Activated CD4-positive, alpha-beta T cell treated with anti-CD3 and anti-CD28 coated beads, Interleukin-2, Interleukin-4, amounts not matched to agents 100 ng/mL and 50 ng/mL, durations not matched to agents 16 hours and 8 hours (primary cell): Measurements from ENCODE around the gene KLHL11.
"Not testable (repeated sequence)": the region's sequence is repeated elsewhere in the genome, so short reads cannot be mapped to it uniquely, and the experiment has no call there.

Experiments
- DNase-seq: peaks from one replicate; pipeline ENCODE4 v3.0.0-alpha.2; 2020; ENCODE audit warnings: low spot score

Gene KLHL11

GRCh38 chr17:41836550-41837196, 28.6 kb downstream of the KLHL11 start:
- no peak for DNase-seq

GRCh38 chr17:41835800-41836549, 29.2 kb downstream of the KLHL11 start, which contains the start of gene NT5C3B:
Gene NT5C3B (minus strand): TSS chr17:41836232. CDS start chr17:41836193, 39 bp downstream.
- peak; percentile 63 for DNase-seq

GRCh38 chr17:41835214-41835799, 29.9 kb downstream of the KLHL11 start:
- DNase-seq, result no peak

GRCh38 chr17:41829961-41830360, 35.3 kb downstream of the KLHL11 start:
- not testable (repeated sequence) for DNase-seq

DNA sequence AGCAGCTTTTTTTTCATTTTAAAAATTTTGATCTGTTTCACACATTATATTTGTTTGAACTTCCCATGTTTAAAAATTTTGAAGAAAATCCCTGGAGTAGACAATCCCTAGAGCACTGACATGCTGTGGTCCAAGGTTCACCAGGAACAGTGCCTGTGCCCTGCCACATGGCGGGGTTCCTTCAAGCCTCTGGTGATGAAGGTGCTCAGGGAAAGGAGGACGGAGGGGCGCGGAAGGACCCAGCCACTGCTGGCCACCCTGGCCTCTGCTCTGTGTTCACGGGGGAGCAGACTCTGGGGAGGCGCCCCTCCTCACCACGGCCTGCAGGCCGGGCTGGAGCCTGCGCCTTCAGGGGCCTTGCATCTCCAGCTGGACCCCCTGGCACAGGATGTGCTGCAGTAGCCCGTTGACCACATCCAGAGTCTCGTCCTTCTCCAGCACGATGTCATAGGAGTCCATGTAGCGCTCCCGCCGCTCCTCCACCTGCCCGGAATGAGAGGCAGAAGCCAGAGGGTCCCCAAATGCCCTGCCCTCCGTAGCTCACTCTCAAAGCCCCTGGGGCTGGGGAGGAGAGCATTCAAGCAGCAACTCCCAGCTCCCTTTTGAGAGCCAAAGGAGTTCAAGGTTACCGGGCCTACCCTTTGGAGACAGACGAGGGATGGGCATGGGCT, 39.9 kb downstream of the KLHL11 start:
- no peak for DNase-seq

- no peak for DNase-seq
Measured at GRCh38 chr17:41824086-41824485, 41.1 kb downstream of the KLHL11 start.

- DNase-seq, result no peak
Measured at GRCh38 chr17:41823580-41823979, 41.6 kb downstream of the KLHL11 start.

DNA sequence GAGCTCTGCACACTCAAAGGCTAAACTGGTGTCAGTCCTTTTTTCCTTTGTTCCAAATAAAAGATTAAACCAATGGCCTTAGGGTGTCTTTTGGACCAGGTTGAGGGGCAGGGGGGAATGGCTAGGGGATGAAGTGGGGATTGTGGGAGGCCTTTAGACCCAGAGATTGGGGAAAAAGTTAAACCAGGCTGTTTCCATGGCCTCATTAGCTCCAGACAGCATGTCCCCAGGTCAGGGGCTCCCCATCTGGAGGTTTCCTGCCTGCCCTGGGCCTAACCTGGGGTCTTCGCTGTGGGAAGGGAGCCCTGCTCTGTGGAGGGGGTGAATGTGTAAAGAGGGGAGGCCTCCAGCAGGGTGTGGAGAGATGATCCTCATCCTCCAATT, 42.1 kb downstream of the KLHL11 start:
- no peak for DNase-seq

- no peak for DNase-seq
Measured at GRCh38 chr17:41822216-41823140, 42.7 kb downstream of the KLHL11 start.

DNA sequence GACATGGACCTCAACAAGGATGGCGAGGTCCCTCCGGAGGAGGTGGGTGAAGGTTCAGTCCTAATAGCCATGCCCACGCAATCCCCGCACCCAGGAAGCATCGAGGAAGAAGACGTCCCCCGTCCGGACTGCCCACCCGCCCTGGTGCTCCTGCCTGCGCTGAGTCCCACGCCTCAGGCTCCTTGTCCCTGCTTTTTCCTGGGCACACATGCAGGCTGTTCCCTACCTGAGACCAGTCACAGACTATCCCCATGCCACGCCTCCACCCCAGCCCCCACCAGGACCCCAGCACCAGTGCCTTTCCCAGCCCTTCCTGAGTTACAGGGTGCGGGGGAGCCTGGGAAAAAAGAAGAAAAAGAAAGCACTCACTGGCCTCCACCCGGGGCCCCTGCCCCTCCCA, 43.4 kb downstream of the KLHL11 start:
- DNase-seq, result no peak

GRCh38 chr17:41818024-41818423, 47.2 kb downstream of the KLHL11 start:
- DNase-seq, result no peak

DNA sequence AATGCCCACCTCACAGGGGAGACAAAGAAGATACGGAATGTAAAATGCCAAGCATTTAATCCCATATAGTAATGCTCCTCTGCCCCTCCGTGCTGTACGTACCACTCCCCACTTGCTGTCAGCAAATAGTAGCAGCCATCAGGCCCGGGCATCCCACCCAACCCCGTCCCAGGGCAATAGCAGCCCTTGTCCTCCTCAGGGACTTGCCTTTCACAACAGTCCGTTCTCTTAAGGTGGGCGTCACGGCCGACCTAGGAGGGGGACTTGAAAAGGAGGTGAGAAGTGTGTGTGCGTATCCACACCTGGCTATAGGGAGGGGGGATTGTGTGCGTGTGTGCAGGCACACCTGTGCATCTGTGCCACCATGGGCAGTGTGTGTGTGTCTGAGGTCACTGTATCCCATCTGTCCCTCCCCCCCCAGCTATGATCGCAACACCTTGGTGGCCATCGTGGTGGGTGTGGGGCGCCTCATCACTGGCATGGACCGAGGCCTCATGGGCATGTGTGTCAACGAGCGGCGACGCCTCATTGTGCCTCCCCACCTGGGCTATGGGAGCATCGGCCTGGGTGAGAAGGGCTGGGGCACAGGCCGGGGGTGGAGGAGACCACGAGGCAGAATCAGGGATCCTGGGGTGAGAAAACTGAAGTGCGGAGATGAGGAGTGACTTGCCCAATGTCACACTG, 48.4 kb downstream of the KLHL11 start:
- no peak for DNase-seq

DNA sequence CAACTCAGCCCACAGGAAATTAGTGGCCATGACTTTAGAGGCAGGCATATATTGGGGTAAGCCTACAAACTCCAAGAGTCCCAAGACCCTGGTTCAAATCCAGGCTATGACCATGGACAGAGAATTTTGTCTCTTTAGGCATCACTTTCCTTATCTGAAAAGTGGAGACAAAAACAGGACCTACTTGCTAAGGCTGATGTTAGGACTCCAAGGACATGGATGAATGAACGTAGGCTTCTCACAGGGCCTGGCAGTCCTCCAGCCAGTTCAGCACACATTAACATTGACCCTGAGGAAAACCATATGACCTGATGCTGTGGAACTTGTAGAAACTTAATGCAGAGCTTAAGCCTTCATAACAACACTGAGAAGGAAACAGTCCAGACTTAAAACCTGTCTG, 51.0 kb downstream of the KLHL11 start:
- no peak for DNase-seq

- DNase-seq, result no peak
Measured at GRCh38 chr17:41813699-41814124, 51.5 kb downstream of the KLHL11 start.

- no peak for DNase-seq
Measured at GRCh38 chr17:41813152-41813680, 52.0 kb downstream of the KLHL11 start.

GRCh38 chr17:41812381-41813151, 52.7 kb downstream of the KLHL11 start, which contains the start of gene FKBP10:
Gene FKBP10 (plus strand): TSS chr17:41813004. CDS start chr17:41813035, 31 bp downstream.
- no peak for DNase-seq

GRCh38 chr17:41811549-41812380, 53.5 kb downstream of the KLHL11 start, which contains the start of gene P3H4:
Gene P3H4 (minus strand): TSS chr17:41811949. CDS start chr17:41811915, 34 bp downstream.
- peak; percentile 57 for DNase-seq

DNA sequence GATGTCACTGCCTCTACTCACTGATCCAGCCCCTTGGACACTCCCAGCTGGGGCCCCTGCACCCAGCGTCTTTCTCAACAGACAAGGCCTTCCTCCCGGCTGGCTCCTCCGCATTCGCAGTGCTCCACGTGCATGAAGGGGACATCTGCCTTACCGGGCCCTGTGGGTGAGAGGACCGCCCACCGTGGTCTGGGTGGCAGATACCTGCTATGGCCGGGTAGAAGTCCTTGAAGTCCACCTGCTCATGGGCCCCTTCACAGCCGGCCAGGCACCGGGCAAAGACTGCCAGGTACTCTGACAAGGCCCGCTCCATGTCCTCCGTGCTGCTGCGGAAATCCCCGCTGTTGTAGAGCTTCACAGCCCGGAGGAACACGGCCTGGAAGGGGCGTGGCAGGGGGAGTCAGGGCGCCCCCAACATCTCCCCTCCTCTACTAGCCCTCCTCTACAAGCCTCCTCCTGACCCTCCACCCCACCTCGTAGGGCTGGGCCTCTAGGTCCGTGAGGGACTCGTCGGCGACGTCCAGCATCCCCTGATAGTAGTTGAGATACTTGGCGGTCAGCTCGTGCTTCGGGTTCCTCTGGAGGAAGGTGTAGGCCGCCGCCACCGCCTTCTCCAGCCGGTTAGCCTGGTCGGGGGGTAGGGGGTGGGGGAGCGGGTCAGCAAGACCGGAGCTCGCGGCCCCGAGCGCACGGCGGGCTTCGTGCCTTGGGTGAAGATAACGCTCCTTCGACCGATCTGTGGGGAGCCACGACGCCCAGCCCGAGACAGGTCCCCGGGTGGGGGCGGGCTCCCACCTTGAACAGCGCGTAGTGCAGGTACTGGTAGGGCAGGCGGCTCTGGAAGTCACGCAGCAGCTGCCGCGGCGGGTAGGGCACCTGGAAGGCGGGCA, 54.3 kb downstream of the KLHL11 start:
- DNase-seq, result no peak
